ENCODE data around the gene NSG1.

GRCh38 chr4:4397441-4397819 lies 10.5 kb downstream of the NSG1 start:
- TF ChIP-seq CTCF (IDR thresholded peaks at IDR 0.05 in 4 of 5, conservative IDR thresholded peaks at IDR 0.05 in 1 of 5) (no peak), POLR2A (IDR thresholded peaks at IDR 0.05) (no peak)

Measured in gastrocnemius medialis (tissue), 4 donors.